Measurements from ENCODE around the gene PSD2. TPM values are rescaled to one million over a fixed set of nuclear protein-coding genes. Genes with fewer than 3 reads are reported as not detected.

The PSD2 gene
- total RNA-seq, 1 experiment from 2014 or later = 0.79 TPM

DNA sequence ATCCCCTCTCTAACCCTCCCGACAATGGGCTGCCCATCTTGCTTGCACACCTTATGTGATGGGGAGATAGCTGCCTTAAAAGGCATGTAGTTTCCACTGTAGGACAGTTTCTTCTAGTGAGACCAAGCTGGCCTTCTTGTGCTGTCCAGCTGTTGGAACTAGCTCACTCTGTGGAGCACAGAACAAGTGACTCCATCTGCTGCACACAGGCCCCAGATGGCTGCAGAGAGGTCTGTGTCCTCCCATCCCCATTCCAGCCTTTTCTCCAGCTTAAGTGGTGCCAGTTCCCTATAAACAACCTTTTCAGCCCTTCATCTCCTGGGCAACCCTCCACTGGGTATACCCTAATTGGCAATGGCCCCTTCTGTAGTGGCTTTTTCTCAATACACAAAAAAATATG lies 18.7 kb upstream of the PSD2 start:
- intact Hi-C loops (cut with micrococcal nuclease) = no loop called here
- TF ChIP-seq, protein P1, sequence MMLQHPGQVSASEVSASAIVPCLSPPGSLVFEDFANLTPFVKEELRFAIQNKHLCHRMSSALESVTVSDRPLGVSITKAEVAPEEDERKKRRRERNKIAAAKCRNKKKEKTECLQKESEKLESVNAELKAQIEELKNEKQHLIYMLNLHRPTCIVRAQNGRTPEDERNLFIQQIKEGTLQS (IDR thresholded peaks at IDR 0.05) = no peak
- TF ChIP-seq JUND (IDR thresholded peaks at IDR 0.05) (no peak), ZNF274 (IDR thresholded peaks at IDR 0.05; ENCODE audit: low read depth, low read length) (no peak), ELF1 (IDR thresholded peaks at IDR 0.05; ENCODE audit: borderline replicate concordance, low read depth) (no peak), EGR1 (IDR thresholded peaks at IDR 0.05; ENCODE audit: low read depth) (no peak), EZH2 (IDR thresholded peaks at IDR 0.05) (no peak), SIN3A (IDR thresholded peaks at IDR 0.05; ENCODE audit: low read depth) (no peak), RAD21 (IDR thresholded peaks at IDR 0.05; ENCODE audit: low read depth) (no peak), YY1 (IDR thresholded peaks at IDR 0.05; ENCODE audit: extremely low read depth, insufficient replicate concordance, low read depth, low read length) (no peak), SRF (IDR thresholded peaks at IDR 0.05; ENCODE audit: low read depth) (no peak), POLR2A (IDR thresholded peaks at IDR 0.05; ENCODE audit: borderline replicate concordance, extremely low read depth, insufficient read depth, insufficient read length) (no peak), SP1 (IDR thresholded peaks at IDR 0.05; ENCODE audit: low read depth) (no peak), ZFX (IDR thresholded peaks at IDR 0.05) (no peak)
- TF ChIP-seq, protein P2, sequence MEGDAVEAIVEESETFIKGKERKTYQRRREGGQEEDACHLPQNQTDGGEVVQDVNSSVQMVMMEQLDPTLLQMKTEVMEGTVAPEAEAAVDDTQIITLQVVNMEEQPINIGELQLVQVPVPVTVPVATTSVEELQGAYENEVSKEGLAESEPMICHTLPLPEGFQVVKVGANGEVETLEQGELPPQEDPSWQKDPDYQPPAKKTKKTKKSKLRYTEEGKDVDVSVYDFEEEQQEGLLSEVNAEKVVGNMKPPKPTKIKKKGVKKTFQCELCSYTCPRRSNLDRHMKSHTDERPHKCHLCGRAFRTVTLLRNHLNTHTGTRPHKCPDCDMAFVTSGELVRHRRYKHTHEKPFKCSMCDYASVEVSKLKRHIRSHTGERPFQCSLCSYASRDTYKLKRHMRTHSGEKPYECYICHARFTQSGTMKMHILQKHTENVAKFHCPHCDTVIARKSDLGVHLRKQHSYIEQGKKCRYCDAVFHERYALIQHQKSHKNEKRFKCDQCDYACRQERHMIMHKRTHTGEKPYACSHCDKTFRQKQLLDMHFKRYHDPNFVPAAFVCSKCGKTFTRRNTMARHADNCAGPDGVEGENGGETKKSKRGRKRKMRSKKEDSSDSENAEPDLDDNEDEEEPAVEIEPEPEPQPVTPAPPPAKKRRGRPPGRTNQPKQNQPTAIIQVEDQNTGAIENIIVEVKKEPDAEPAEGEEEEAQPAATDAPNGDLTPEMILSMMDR (IDR thresholded peaks at IDR 0.05 in 2 of 3, conservative IDR thresholded peaks at IDR 0.05 in 1 of 3; ENCODE audit: borderline replicate concordance in 1 of 3, insufficient read depth in 1 of 3, low read depth in 2 of 3, low read length in 2 of 3) = no peak
- TF ChIP-seq, protein P3, sequence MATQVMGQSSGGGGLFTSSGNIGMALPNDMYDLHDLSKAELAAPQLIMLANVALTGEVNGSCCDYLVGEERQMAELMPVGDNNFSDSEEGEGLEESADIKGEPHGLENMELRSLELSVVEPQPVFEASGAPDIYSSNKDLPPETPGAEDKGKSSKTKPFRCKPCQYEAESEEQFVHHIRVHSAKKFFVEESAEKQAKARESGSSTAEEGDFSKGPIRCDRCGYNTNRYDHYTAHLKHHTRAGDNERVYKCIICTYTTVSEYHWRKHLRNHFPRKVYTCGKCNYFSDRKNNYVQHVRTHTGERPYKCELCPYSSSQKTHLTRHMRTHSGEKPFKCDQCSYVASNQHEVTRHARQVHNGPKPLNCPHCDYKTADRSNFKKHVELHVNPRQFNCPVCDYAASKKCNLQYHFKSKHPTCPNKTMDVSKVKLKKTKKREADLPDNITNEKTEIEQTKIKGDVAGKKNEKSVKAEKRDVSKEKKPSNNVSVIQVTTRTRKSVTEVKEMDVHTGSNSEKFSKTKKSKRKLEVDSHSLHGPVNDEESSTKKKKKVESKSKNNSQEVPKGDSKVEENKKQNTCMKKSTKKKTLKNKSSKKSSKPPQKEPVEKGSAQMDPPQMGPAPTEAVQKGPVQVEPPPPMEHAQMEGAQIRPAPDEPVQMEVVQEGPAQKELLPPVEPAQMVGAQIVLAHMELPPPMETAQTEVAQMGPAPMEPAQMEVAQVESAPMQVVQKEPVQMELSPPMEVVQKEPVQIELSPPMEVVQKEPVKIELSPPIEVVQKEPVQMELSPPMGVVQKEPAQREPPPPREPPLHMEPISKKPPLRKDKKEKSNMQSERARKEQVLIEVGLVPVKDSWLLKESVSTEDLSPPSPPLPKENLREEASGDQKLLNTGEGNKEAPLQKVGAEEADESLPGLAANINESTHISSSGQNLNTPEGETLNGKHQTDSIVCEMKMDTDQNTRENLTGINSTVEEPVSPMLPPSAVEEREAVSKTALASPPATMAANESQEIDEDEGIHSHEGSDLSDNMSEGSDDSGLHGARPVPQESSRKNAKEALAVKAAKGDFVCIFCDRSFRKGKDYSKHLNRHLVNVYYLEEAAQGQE (IDR thresholded peaks at IDR 0.05; ENCODE audit: low read depth) = no peak
- TF ChIP-seq, protein P4, sequence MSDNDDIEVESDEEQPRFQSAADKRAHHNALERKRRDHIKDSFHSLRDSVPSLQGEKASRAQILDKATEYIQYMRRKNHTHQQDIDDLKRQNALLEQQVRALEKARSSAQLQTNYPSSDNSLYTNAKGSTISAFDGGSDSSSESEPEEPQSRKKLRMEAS (IDR thresholded peaks at IDR 0.05) = no peak

More for the DNA sequence above, 18.7 kb upstream of the PSD2 start:
- Histone ChIP-seq H3K9ac (ENCODE audit: low read length) (no peak overlapping the region), H3K27me3 (ENCODE audit: insufficient read depth, low read length) (no peaks in the 10 kb centered on the region), H3K36me3 (ENCODE audit: control insufficient read depth in 1 of 2, insufficient read depth in 2 of 2, low read length in 2 of 2) (no peaks in the 10 kb centered on the region), H3K4me3 (replicated peaks in 1 of 2; ENCODE audit: low read depth in 1 of 2, low read length in 2 of 2) (no peak overlapping the region), H3K4me1 (ENCODE audit: control insufficient read depth in 1 of 2, insufficient read depth in 2 of 2, low read length in 2 of 2) (peaks cover 0 to 9% of the 10 kb centered on the region in 2 experiments; a peak in 1 of 4 replicates), H3K9me2 (ENCODE audit: insufficient read depth) (no peaks in the 10 kb centered on the region), H3K4me2 (ENCODE audit: low read length) (no peak overlapping the region), H3K9me3 (ENCODE audit: control insufficient read depth in 1 of 2, insufficient read depth in 1 of 2, low read depth in 1 of 2, low read length in 2 of 2) (no peaks in the 10 kb centered on the region), H3K79me2 (ENCODE audit: insufficient read depth, low read length) (no peaks in the 10 kb centered on the region), H3K27ac (ENCODE audit: low read depth, low read length) (no peak overlapping the region), H4K20me1 (ENCODE audit: insufficient read depth) (no peaks in the 10 kb centered on the region), H2AFZ (ENCODE audit: low read depth, low read length, poor library complexity, severe bottlenecking) (no peak overlapping the region)
- POLR2A ChIA-PET = interaction anchor here (2.0 kb wide), 1 partner anchor 11 kb away, joined by 5 read pairs; no protein-coding TSS in a partner anchor
- RAD21 ChIA-PET (ENCODE audit: low non-redundant PET in 1 of 2, low total read pairs in 2 of 2, uncharacterized antibody in 2 of 2, unreplicated experiment in 2 of 2) = no interaction called here
- CTCF ChIA-PET = interaction anchor here (1.4 to 5.0 kb wide), 4 partner anchors 10 to 192 kb away, joined by 3 to 45 read pairs (median 16); no protein-coding TSS in a partner anchor
- BruUV-seq (replicated peaks) = no TSS peak
- no peak for DNase-seq (ENCODE audit: low read depth, low spot score)
- no peak for ATAC-seq
